ENCODE results near the gene USP47.

Gene USP47

DNA sequence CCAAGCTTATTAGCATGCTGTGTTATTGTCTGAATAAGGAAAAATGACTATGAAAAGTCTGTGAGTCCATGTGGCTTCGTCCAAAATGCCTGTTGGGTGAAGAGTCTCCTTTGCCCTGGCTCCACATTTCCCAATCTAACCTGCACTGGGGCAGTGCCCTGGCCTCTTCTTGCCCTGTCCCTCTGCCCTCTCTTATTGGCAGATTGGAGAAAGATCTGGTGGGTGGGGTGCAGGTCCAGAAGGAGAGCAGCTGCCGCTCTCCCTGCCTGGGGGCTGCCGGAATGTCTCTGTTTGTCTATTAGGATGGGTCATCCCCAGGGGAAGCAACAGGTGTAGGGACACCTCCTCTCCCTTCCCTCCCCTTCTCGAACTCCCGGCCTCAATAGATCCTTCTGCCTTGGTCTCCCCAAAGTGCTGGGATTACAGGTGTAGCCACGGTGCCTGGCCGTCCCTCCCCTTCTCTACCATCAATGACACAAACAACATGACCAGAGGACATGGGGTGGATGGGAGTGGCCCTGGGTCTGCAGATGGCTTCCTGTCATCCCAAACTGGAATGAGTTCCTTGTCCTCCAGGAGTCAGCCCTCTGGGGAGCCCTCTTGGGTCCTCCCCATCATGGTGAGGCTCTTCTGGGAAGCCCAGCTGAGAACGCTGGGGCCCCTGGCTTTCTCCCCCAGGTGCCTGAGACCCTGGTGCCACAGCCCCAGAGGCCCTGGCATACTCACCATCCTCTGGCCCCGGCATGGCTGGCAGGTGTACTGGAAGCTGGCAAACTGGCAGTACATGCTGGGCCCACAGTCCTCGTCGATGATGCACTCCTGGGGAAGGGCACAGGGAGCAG is 126.1 kb downstream of the USP47 start:
- no peak for DNase-seq (ENCODE audit: low spot score)

GRCh38 chr11:11968511-11969280 is 126.9 kb downstream of the USP47 start:
- DNase-seq (ENCODE audit: low spot score): no peak

DNA sequence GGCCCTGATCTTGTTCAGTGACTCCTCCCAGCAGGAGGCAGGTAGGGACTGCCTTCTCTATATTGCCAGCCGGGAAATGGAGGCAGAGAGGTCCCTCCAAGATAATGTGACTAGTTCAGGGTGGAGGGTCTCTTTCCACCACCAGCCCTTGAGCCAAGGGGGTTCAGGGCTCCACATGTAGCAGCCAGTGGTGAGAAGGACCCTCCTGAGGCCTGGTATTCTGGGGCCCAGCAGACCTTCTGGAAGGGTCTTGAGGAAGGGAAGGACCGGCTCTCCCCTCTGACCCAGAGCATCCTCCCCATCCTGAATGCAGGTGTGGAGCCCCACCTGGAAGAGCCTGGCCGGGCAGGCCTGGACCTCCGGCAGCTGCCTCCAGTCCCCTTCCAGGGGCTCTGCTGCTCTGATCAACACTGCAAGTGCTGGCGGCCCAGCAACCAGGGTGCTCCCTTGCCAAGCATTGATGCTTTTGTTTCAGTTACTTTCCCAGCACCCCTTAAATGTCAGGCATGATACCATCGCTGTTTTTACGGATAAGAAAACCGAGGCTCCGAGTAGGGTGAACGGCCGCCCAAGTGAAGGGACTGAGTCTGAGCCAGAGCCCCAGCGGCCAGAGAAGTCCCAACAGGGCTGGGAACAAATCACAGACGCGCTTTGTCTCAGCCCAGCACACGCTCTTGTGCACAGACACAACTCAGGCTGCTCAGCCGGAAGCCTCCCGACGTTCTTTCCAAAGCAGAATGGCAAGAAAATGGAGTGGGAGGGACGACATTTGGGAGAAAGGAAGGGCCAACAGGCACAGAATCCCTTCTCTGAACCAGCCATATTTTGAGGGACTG is 127.8 kb downstream of the USP47 start:
- no peak for DNase-seq (ENCODE audit: low spot score)

- DNase-seq (ENCODE audit: low spot score): no peak
These were observed 128.8 kb downstream of the USP47 start for GRCh38 chr11:11970556-11970955.

DNA sequence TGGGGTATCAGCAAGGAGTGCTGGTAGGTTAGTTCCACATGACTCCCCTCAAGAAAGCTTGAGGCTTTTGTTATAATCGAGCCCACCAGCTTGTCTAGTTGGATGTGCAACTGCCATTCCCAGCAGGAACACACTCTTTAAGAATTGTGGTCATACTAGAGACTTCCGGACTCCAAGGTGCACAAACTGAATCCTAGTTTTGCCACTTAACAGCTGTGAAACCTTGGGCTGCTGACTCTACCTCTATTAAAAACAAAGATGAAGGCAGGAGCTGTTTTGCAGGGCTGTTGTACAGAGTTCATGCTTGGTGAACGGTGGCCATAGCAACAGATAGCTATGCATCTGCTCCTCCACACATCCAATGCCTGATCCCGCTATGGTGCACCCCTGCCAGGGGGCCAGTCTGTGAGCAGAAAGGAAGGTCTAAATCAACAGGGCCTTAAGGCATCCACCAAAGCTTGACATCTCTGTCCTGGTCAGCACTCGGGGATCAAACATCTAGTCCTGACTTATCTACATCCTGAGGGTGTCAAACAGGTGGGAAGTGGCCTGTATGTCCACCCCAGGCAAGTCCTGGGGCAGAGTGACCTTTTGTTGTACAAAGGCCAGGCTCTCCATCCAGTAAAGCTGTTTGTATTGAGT is 130.3 kb downstream of the USP47 start:
- DNase-seq (ENCODE audit: low spot score): no peak

- DNase-seq (ENCODE audit: low spot score): no peak
These were observed 131.1 kb downstream of the USP47 start for GRCh38 chr11:11972730-11973341.

DNA sequence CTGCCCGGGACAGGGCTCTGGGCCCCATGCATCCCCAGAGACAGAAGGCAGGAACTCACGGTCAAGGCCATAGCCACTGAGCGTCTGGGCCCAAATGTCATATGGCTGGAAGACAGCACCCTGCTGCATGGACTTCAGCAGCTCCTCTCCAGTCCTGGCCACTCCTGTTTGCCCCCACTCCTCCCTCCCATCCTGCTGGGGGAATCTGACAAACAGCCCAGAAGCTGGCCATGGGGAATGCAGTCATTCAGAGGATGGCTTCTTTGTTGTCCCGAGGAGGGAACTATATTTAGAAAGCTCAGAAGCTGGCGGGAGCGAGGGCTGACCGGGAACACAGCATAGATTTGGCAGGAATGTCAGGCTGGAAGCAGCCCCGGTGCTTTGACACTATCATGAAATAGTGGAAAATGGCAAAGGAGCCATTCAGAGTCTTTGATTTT is 131.6 kb downstream of the USP47 start:
- no peak for DNase-seq (ENCODE audit: low spot score)

GRCh38 chr11:11973866-11974265 is 132.1 kb downstream of the USP47 start:
- no peak for DNase-seq (ENCODE audit: low spot score)

DNA sequence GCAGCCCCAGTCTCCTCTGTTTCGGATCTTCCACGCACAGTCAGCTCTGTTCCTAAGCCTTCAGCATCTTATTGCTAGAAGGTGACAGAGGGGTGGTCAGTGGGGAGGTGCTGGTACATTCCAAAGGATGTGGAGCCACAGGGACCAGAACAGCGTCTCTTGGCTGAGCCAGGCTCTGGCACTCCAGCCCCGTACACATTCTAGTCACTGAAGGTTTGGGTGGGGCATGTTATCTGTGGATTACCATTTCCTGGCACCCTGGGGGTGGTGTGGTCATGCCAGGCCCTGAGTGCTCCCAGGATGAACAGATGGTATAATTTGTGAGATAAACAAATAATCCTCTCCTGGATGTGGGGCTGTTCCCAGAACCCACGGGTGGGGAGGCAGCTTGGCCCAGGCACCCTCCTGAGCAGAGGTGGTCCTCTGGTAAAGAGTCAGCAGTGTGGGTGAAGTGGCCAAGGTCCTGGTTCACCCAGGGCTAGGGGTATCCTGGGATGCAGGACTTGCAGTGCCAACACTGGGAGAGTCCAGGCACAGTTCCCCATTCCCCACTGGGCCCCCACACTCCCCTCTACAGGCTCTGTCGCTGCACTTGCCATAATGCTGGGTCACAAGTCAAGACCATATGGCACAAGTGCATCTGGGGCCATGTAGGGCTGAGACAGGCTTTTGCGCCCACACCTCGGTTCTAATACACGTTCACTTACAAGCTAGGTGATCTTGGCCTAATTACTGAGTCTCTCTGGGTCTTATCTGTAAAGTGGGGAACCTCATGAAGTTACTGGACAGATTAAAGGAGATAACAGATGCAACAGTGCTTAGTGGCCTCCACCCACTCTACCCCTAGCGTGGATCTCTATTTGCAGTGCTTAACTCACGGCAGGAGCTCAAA is 133.7 kb downstream of the USP47 start:
- no peak for DNase-seq (ENCODE audit: low spot score)

- DNase-seq (ENCODE audit: low spot score): no peak
These were observed 134.8 kb downstream of the USP47 start for GRCh38 chr11:11976481-11977127.

DNA sequence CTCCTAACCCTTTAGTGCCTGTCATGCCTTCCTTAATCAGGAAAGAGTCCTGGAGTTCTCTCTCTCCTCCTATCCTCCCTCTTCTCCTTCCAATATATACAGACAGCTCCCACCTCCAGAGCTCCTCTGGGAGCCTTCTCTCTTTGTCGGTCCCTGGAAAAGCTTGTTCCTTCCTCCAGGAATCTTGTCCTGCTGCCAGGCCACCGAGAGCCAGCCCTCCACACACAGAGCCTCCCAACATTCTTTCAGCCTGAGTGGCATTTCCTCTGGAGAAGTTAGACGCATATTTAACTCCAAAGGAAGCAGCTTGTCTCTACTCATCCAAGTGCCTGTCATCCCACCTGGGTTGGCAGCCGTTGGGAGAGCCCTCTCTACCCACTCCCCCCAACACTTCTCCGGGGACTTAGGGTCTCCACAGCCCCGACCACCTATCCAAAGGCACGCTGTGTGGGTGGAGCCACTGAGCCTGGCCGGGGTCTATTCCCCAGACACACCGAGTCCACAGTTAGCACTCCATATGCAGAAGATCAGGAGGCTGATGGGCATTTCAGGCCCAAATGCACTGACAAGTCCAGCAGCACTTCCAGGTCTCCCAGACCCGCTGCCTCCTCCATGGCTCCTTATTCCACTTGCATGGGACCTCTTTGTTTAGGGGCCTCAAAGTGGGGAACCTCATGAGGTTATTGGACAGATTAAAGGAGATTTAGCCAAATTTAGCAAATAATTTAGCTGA is 135.6 kb downstream of the USP47 start:
- DNase-seq (ENCODE audit: low spot score): no peak

- DNase-seq (ENCODE audit: low spot score): no peak
These were observed 136.4 kb downstream of the USP47 start for GRCh38 chr11:11978098-11978637.

GRCh38 chr11:11978792-11979487 is 137.2 kb downstream of the USP47 start:
- no peak for DNase-seq (ENCODE audit: low spot score)

DNA sequence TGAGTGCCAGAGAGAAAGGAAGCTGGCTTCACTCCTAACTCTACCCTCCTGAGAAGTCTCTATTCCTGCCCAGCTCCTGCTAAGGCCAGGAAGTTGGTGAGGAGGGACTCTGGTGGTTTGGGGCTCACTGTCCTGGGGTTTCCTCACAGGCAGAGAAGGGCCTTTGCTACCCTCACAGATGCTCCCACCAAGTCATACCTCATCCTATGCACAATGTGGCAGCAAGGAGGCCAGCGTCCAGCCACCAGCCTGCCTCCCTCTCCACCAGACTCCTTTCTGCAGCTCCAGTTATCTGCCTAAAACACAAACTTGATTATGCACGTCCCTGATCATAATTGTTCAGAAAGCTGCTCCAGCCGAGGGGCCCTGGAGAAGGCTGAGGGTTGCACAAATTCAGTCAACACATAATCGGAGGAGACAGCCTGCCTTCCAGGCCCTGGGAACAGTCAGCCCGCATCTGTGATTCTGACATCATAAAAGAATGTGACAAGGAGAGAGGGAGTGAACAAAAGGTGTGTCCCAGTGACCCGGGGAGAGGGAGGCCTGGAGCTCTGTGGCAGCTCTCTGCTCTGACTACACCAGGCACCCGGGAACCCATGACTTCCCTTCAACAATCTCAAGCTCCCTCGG is 137.8 kb downstream of the USP47 start:
- DNase-seq (ENCODE audit: low spot score): no peak

DNA sequence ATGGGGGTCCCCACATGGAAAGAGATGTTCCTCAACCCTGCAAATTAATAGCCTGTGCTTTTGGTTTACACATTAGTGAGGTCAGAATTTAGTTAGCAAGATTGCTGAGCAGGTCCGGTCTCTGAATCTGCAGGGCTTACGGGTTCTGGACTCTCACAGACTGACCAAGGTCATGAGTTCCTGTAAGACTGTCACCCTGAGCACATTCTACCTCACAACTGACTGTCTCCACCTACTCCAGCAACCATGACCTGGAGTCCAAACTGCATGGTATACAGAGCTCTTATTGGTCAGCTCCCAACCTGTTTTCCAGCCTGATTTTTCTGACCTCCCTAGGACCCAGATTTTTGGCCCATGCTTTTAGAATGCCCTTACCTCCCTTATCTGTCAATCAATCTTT is 138.4 kb downstream of the USP47 start:
- no peak for DNase-seq (ENCODE audit: low spot score)

GRCh38 chr11:11980841-11981308 is 139.1 kb downstream of the USP47 start:
- DNase-seq (ENCODE audit: low spot score): no peak

GRCh38 chr11:11981364-11981763 is 139.6 kb downstream of the USP47 start:
- DNase-seq (ENCODE audit: low spot score): no peak

- no peak for DNase-seq (ENCODE audit: low spot score)
These were observed 140.1 kb downstream of the USP47 start for GRCh38 chr11:11981840-11982239.

Measured in D341Med (cell line).